Umbilical cord (tissue), 2 donors: ENCODE measurements around the gene SLC6A6. TPM values are rescaled to one million over a fixed set of nuclear protein-coding genes. Genes with fewer than 3 reads are reported as not detected.

Experiments used
- DNase-seq: peaks from one replicate; pipeline ENCODE4 v3.0.0-alpha.2; 2015; ENCODE audit warnings: low spot score
- total RNA-seq: library from RNA; depleted of rRNA; stranded (reverse); fragments of >200 nt; gene quantifications from one replicate; pipeline ENCODE4 v1.2.3, GENCODE V29; 2014; ENCODE audit warnings: low replicate concordance; ENCODE audit not compliant: insufficient read depth

The SLC6A6 gene
- total RNA-seq, 1 donor from 2014 or later, result 19.3 TPM

GRCh38 chr3:14371573-14372474 is 30.6 kb upstream of the SLC6A6 start:
- peak; percentile 46 for DNase-seq

- DNase-seq, result no peak
Measured at GRCh38 chr3:14372587-14372986, 29.8 kb upstream of the SLC6A6 start.

- DNase-seq, result no peak
Measured at GRCh38 chr3:14373753-14374376, 28.5 kb upstream of the SLC6A6 start.

GRCh38 chr3:14374444-14374883 is 27.9 kb upstream of the SLC6A6 start:
- peak; percentile 36 for DNase-seq

- no peak for DNase-seq
Measured at GRCh38 chr3:14375192-14375591, 27.2 kb upstream of the SLC6A6 start.

- no peak for DNase-seq
Measured at GRCh38 chr3:14376348-14377043, 25.9 kb upstream of the SLC6A6 start.

- DNase-seq, result no peak
Measured at GRCh38 chr3:14377044-14377837, 25.2 kb upstream of the SLC6A6 start.

- DNase-seq, result no peak
Measured at GRCh38 chr3:14377838-14378169, 24.6 kb upstream of the SLC6A6 start.

- no peak for DNase-seq
Measured at GRCh38 chr3:14378415-14378814, 24.0 kb upstream of the SLC6A6 start.

GRCh38 chr3:14379843-14380242 is 22.6 kb upstream of the SLC6A6 start:
- DNase-seq, result no peak

- no peak for DNase-seq
Measured at GRCh38 chr3:14386254-14386653, 16.2 kb upstream of the SLC6A6 start.

GRCh38 chr3:14388201-14388600 is 14.2 kb upstream of the SLC6A6 start:
- DNase-seq, result no peak

- DNase-seq, result no peak
Measured at GRCh38 chr3:14389166-14389606, 13.2 kb upstream of the SLC6A6 start.

- no peak for DNase-seq
Measured at GRCh38 chr3:14389716-14390115, 12.7 kb upstream of the SLC6A6 start.

GRCh38 chr3:14391033-14391432 is 11.4 kb upstream of the SLC6A6 start:
- no peak for DNase-seq

GRCh38 chr3:14392231-14392630 is 10.2 kb upstream of the SLC6A6 start:
- DNase-seq, result no peak

GRCh38 chr3:14392803-14393319 is 9.5 kb upstream of the SLC6A6 start:
- DNase-seq, result no peak

GRCh38 chr3:14393440-14394106 is 8.8 kb upstream of the SLC6A6 start:
- no peak for DNase-seq

- no peak for DNase-seq
Measured at GRCh38 chr3:14396031-14396692, 6.2 kb upstream of the SLC6A6 start.

- DNase-seq, result no peak
Measured at GRCh38 chr3:14397046-14397445, 5.4 kb upstream of the SLC6A6 start.
